Placental pericyte (primary cell): Measurements from ENCODE around the gene STYXL1. TPM values are rescaled to one million over a fixed set of nuclear protein-coding genes. Genes with fewer than 3 reads are reported as not detected.

ENCODE experiments used
- small RNA-seq: library from RNA; depleted of rRNA; stranded (forward); fragments of <200 nt; gene quantifications from one replicate; pipeline ENCODE3, GENCODE V24; 2012; ENCODE audit warnings: low replicate concordance
- total RNA-seq: library from RNA; depleted of rRNA; stranded (reverse); fragments of >200 nt; gene quantifications from 2 replicates; pipeline ENCODE4 v1.2.3, GENCODE V29; 2012

Gene STYXL1, protein sequence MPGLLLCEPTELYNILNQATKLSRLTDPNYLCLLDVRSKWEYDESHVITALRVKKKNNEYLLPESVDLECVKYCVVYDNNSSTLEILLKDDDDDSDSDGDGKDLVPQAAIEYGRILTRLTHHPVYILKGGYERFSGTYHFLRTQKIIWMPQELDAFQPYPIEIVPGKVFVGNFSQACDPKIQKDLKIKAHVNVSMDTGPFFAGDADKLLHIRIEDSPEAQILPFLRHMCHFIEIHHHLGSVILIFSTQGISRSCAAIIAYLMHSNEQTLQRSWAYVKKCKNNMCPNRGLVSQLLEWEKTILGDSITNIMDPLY
- total RNA-seq: 45.7 and 54.7 TPM in 2 replicates

GRCh38 chr7:76047811-76048667 lies at the start of gene STYXL1, which contains the start of gene MDH2:
STYXL1 (minus strand) TSS chr7:76048000; CDS start chr7:76030523, 17,477 bp downstream.
MDH2 (plus strand) TSS chr7:76048106; CDS start chr7:76048161, 55 bp downstream.

DNA sequence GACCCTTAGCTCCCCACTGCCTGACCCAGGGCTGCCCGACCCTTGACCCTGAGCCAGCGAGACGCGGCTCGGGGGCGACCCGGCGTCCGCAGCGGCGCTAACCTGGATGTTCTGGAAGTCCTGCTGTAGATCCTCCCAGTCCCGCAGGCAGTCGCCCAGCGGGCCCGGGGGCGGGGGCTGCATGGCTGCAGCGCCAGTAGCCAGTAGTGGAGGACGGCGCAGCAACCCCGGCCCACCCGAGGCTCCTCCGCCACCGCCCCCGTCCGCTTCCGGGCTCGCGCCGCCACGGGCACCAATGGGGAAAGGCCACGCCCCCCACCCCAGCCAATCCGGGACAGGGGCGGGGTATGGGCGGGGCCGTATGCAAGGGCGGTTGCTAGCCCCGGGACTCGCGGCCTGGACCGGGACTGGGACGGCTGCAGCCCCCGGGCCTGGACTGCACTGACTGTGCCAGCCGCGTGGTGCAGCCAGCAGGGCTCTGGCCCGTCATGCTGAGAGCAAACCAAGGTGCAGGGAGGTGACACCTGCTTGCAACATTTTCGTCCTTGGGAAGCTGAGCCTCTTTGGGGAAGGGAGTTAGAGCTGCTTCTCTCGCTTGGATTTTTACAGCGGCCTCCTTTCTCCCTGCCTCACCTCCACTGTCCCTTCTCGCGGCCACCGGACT lies 53.3 kb downstream of the STYXL1 start, which contains the start of gene TMEM120A:
TSS of gene TMEM120A (minus strand) at position 208 of the 664 bp plus-strand sequence. CDS start at position 183, 25 bp downstream.

Small RNA genes lying within 50 kb of the gene (small RNA-seq; reads per million reads assigned to genes)
- gene RNU6-863P: 0.10 reads per million

Other genes with a start within 250 kb of the STYXL1 start
- 0.44 TPM in 1 of 2 replicates, not detected in the other for gene CCL24, start 234.2 kb downstream of the STYXL1 start, total RNA-seq
- 35.4 and 87.5 TPM in 2 replicates for gene RHBDD2, start 169.0 kb downstream of the STYXL1 start, total RNA-seq
- 70.2 and 158 TPM in 2 replicates for gene POR, start 132.8 kb downstream of the STYXL1 start, total RNA-seq
- gene TMEM120A, start 53.4 kb downstream of the STYXL1 start, total RNA-seq: 19.0 and 38.7 TPM in 2 replicates
- 47.0 and 70.0 TPM in 2 replicates for gene MDH2, start 106 bp upstream of the STYXL1 start, total RNA-seq
- gene SRRM3, start 153.9 kb upstream of the STYXL1 start, total RNA-seq: 0.57 and 0.66 TPM in 2 replicates